ENCODE measurements around the gene DRD1.

DNA sequence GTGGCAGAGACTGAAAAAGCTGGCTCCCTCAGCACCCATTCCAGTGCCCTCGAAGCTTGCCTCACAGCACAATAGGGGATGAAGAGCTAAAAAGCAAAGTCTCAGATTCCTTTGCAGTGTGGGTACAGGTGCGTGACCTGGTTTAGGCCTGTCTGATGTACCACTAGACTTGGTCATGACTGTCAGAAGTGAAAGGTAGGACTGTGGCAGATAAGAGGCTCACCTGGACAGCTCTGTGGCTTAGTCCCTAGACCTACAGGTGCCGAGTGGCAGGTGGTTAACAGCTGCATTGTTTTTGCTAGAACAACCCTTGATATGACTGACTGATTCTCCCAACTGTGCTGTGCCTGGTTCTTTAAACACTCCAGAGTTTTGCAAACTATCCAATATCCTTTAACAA, 19.7 kb upstream of the DRD1 start:
- TF ChIP-seq, protein P1, sequence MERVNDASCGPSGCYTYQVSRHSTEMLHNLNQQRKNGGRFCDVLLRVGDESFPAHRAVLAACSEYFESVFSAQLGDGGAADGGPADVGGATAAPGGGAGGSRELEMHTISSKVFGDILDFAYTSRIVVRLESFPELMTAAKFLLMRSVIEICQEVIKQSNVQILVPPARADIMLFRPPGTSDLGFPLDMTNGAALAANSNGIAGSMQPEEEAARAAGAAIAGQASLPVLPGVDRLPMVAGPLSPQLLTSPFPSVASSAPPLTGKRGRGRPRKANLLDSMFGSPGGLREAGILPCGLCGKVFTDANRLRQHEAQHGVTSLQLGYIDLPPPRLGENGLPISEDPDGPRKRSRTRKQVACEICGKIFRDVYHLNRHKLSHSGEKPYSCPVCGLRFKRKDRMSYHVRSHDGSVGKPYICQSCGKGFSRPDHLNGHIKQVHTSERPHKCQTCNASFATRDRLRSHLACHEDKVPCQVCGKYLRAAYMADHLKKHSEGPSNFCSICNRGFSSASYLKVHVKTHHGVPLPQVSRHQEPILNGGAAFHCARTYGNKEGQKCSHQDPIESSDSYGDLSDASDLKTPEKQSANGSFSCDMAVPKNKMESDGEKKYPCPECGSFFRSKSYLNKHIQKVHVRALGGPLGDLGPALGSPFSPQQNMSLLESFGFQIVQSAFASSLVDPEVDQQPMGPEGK (CRISPR knock-in tag; IDR thresholded peaks at IDR 0.05; ENCODE audit: borderline replicate concordance): no peak
- TF ChIP-seq ZFP30 (CRISPR knock-in tag; IDR thresholded peaks at IDR 0.05) (no peak), BACH2 (CRISPR knock-in tag; IDR thresholded peaks at IDR 0.05; ENCODE audit: borderline replicate concordance) (no peak), ARNTL (CRISPR knock-in tag; IDR thresholded peaks at IDR 0.05; ENCODE audit: borderline replicate concordance, low read depth) (no peak)
